ENCODE measurements around the gene ADAM12. TPM values are rescaled to one million over a fixed set of nuclear protein-coding genes. Genes with fewer than 3 reads are reported as not detected.
A peak's percentile ranks its signal among the peaks of the same experiment; 100 is the strongest.

ADAM12 gene
- total and polyA plus RNA-seq, 2 of the 13 experiments (the other 11 are each of a cell fraction or from before 2014, with no cell fraction given) = not detected

DNA sequence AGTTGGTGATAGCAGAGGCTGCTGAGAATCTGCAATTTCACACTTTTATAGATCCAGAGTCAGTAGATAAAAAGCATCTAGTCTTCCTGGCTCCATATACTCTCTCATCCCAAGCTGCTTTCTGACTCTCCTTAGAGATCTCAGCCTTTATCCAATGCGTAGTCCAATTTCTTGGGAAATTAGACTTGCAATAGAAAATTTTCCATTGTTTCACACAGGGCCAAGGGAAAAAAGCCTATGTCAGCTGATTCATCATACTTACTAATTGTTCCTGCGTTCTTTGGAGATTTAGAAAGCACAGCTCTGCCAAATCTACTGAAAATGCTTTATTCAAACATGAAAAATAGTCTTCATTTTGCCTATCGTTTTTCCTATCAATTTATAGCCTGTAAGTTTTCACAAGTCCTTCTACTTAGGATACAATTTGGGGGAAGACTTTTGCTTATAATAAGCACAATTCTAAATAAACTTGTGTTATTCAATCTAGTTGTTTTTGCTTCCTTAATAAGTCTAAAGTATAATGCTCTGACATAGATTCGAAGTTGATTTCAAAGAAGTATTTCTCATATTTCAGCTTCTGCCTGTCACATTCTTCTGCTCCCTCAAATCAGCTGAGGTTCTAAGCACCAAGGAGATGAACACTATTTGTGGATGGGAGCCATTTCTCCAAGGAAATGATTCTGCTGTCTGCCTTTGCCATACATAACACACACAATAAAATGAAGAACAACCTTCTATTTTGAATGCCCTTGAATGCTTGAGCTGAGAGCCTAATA is 165.4 kb downstream of the ADAM12 start:
- peaks cover 3 to 27% of the 10 kb centered on the region in 2 experiments; a peak in 3 of 5 replicates for H3K27me3 ChIP-seq (ENCODE audit: control insufficient read depth in 1 of 2, insufficient read depth in 2 of 2, low read length in 2 of 2)
- H3K79me2 ChIP-seq (ENCODE audit: insufficient read depth, low read length) = no peaks in the 10 kb centered on the region
- WGBS (ENCODE audit: low lambda C conversion rate) = 3% methylated on average over 4 of the region's 4 CpGs
- H3K4me1 ChIP-seq (ENCODE audit: insufficient read depth, low read length) = no peaks in the 10 kb centered on the region
- no peak overlapping the region for H3K4me3 ChIP-seq (replicated peaks in 1 of 3; ENCODE audit: insufficient read depth in 1 of 3, low read depth in 2 of 3, low read length in 3 of 3)
- BruUV-seq (replicated peaks) = no TSS peak
- no peaks in the 10 kb centered on the region for H3K36me3 ChIP-seq (replicated peaks in 1 of 2; ENCODE audit: control insufficient read depth in 1 of 2, insufficient read depth in 2 of 2, low read length in 2 of 2)
- no peaks in the 10 kb centered on the region for H4K20me1 ChIP-seq (ENCODE audit: insufficient read depth, low read length)
- intact Hi-C loops (cut with micrococcal nuclease; ENCODE audit: unreplicated experiment) (no loop called here), in situ Hi-C loops (cut with HindIII; ENCODE audit: extremely low pct_ligation_motif_present, low pct_unique_long_range_greater_than_20kb) (no loop called here)
- H3K4me2 ChIP-seq (ENCODE audit: low read depth, low read length) = no peak overlapping the region
- no peak overlapping the region for H3K27ac ChIP-seq (ENCODE audit: extremely low read length, insufficient read depth, low read length)
- no peak overlapping the region for H2AFZ ChIP-seq (ENCODE audit: low read length)
- ChIA-PET CTCF (ENCODE audit: low intra/inter-chr PET ratio, low total read pairs) (no interaction called here), POLR2A (no interaction called here)
- no peak for FAIRE-seq
- H3K9me3 ChIP-seq (ENCODE audit: low read length) = no peaks in the 10 kb centered on the region
- H3K9ac ChIP-seq (ENCODE audit: insufficient read depth, low read depth, low read length) = no peak overlapping the region
- DNase-seq (ENCODE audit: low spot score) = no peak
- TF ChIP-seq MAFF (IDR thresholded peaks at IDR 0.05; ENCODE audit: low read depth, low read length) (0 out of 2 replicates have a peak, but pooled peaks have one; percentile 14), MAFK (conservative IDR thresholded peaks at IDR 0.05 in 1 of 2, IDR thresholded peaks at IDR 0.05 in 1 of 2; ENCODE audit: low read length in 2 of 2) (peak; percentile 33 to 64; a peak in 3 of 4 replicates), ZFP82 (CRISPR knock-in tag; IDR thresholded peaks at IDR 0.05; ENCODE audit: borderline replicate concordance) (no peak), ELF1 (CRISPR knock-in tag; IDR thresholded peaks at IDR 0.05) (no peak), ZNF883 (CRISPR knock-in tag; IDR thresholded peaks at IDR 0.05; ENCODE audit: not compliant biosample characterization) (no peak)
- ATAC-seq = no peak

DNA sequence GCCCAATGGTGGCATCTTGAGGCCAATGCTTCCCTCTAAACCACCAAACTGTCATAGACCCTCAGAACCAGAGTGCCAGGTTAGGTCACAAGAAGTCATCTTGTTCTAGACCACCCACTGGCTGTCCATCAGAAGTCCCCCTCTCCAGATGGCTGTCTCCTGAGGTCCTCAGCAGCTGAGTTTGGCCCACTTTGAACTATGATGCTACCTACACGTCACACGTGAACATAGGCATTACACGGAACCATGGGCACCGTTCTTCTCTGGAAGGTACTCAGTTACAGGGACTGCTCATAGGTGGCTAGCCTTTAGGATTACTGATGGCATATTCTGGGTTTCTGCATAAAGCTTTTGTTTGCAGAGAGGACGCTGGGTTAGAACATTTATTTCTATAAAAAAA is 166.4 kb downstream of the ADAM12 start:
- Histone ChIP-seq H3K4me2 (ENCODE audit: low read depth, low read length) (no peak overlapping the region), H3K4me3 (replicated peaks in 1 of 3; ENCODE audit: insufficient read depth in 1 of 3, low read depth in 2 of 3, low read length in 3 of 3) (no peak overlapping the region), H3K27ac (ENCODE audit: extremely low read length, insufficient read depth, low read length) (no peak overlapping the region), H3K79me2 (ENCODE audit: insufficient read depth, low read length) (no peaks in the 10 kb centered on the region), H2AFZ (ENCODE audit: low read length) (no peak overlapping the region), H3K9me3 (ENCODE audit: low read length) (no peaks in the 10 kb centered on the region), H3K9ac (ENCODE audit: insufficient read depth, low read depth, low read length) (no peak overlapping the region), H3K4me1 (ENCODE audit: insufficient read depth, low read length) (no peaks in the 10 kb centered on the region), H3K36me3 (replicated peaks in 1 of 2; ENCODE audit: control insufficient read depth in 1 of 2, insufficient read depth in 2 of 2, low read length in 2 of 2) (no peaks in the 10 kb centered on the region), H4K20me1 (ENCODE audit: insufficient read depth, low read length) (no peaks in the 10 kb centered on the region), H3K27me3 (ENCODE audit: control insufficient read depth in 1 of 2, insufficient read depth in 2 of 2, low read length in 2 of 2) (peaks cover 3 to 27% of the 10 kb centered on the region in 2 experiments; a peak in 3 of 5 replicates)
- ChIA-PET POLR2A (no interaction called here), CTCF (ENCODE audit: low intra/inter-chr PET ratio, low total read pairs) (no interaction called here)
- no TSS peak for BruUV-seq (replicated peaks)
- intact Hi-C loops (cut with micrococcal nuclease; ENCODE audit: unreplicated experiment) (no loop called here), in situ Hi-C loops (cut with HindIII; ENCODE audit: extremely low pct_ligation_motif_present, low pct_unique_long_range_greater_than_20kb) (no loop called here)
- WGBS (ENCODE audit: low lambda C conversion rate) = 0% methylated on average over 3 of the region's 5 CpGs
- no peak for DNase-seq (ENCODE audit: low spot score)
- no peak for FAIRE-seq
- ATAC-seq = no peak
- TF ChIP-seq ZNF772 (CRISPR knock-in tag; IDR thresholded peaks at IDR 0.05) (no peak), ZNF776 (CRISPR knock-in tag; IDR thresholded peaks at IDR 0.05) (no peak), MLLT10 (CRISPR knock-in tag; IDR thresholded peaks at IDR 0.05) (no peak), AHR (CRISPR knock-in tag; IDR thresholded peaks at IDR 0.05) (no peak), TBX2 (CRISPR knock-in tag; IDR thresholded peaks at IDR 0.05; ENCODE audit: borderline replicate concordance) (no peak), ZNF770 (CRISPR knock-in tag; IDR thresholded peaks at IDR 0.05) (no peak), ADNP (CRISPR knock-in tag; IDR thresholded peaks at IDR 0.05) (no peak), ZNF354B (CRISPR knock-in tag; IDR thresholded peaks at IDR 0.05) (no peak), DZIP1 (CRISPR knock-in tag; IDR thresholded peaks at IDR 0.05) (no peak)
